Activated naive CD4-positive, alpha-beta T cell treated with anti-CD3 and anti-CD28 coated beads for 36 hours (primary cell): ENCODE results near the gene DEPDC7. TPM values are rescaled to one million over a fixed set of nuclear protein-coding genes. Genes with fewer than 3 reads are reported as not detected.
"Not testable (repeated sequence)": the region's sequence is repeated elsewhere in the genome, so short reads cannot be mapped to it uniquely, and the experiment has no call there.

ENCODE experiments used
- CTCF ChIA-PET: fragments of 350-600 bp; sonication (Branson Sonifier 250); formaldehyde crosslinking; loops from one replicate; lab custom pipeline; 2021; ENCODE audit warnings: antibody characterized with exemption; lab: Charles Lee
- DNase-seq: peaks from one replicate; pipeline ENCODE4 v3.0.0-alpha.2; 2020
- H3K27ac Mint-ChIP-seq: one replicate; pipeline ENCODE4 v1.8.0; 2021; ENCODE audit warnings: mild to moderate bottlenecking, mixed read lengths
- H3K27me3 Mint-ChIP-seq: one replicate; pipeline ENCODE4 v1.8.0; 2021; ENCODE audit warnings: low read depth, mixed read lengths
- H3K36me3 Mint-ChIP-seq: one replicate; pipeline ENCODE4 v1.8.0; 2021; ENCODE audit warnings: low read depth, mixed read lengths
- H3K4me1 Mint-ChIP-seq: one replicate; pipeline ENCODE4 v1.8.0; 2021; ENCODE audit warnings: low read depth, mixed read lengths
- H3K4me3 Mint-ChIP-seq: one replicate; pipeline ENCODE4 v1.8.0; 2021; ENCODE audit warnings: mild to moderate bottlenecking, moderate library complexity, mixed read lengths
- H3K9me3 Mint-ChIP-seq: one replicate; pipeline ENCODE4 v1.8.0; 2021; ENCODE audit warnings: mixed read lengths
- intact Hi-C: fragments of 100-400 bp; cut with micrococcal nuclease; formaldehyde crosslinking; loops from one replicate; pipeline ENCODE4 v1.15.1; 2023
- total RNA-seq, 2 experiments: library from RNA; stranded (reverse); gene quantifications; one replicate each; pipeline ENCODE4 v1.2.3, GENCODE V29; 2021

Gene DEPDC7
- total RNA-seq, 2 experiments from 2014 or later = 2.2 to 2.5 TPM

DNA sequence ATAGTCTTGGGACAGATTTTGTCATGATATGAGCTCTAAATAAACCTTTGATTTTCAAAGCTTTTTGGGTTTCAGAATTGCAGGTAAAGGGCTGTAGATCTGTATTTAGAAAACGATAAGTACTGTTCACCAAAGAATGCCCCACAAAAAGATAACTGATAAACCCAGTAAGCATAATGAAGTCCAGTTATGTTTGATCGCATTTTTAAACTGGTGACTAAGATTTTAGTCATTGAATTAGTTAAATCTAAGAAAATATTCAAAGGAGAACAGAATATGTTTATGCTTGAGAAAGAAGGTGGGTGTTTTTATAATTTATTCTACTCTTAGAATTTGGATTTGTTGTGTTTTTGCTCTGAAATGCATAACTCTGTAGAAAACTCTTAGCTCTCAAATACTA is 11.6 kb downstream of the DEPDC7 start:
- Mint-ChIP-seq H3K36me3 (peaks cover 5% of the 10 kb centered on the region), H3K4me3 (no peak overlapping the region), H3K27ac (no peak overlapping the region), H3K27me3 (no peaks in the 10 kb centered on the region), H3K9me3 (no peaks in the 10 kb centered on the region), H3K4me1 (peaks cover 9% of the 10 kb centered on the region)
- intact Hi-C loops = no loop called here
- CTCF ChIA-PET = interaction anchor here (0.9 kb wide), 1 partner anchor 67 kb away, joined by 4 read pairs; no protein-coding TSS in a partner anchor
- no peak for DNase-seq

DNA sequence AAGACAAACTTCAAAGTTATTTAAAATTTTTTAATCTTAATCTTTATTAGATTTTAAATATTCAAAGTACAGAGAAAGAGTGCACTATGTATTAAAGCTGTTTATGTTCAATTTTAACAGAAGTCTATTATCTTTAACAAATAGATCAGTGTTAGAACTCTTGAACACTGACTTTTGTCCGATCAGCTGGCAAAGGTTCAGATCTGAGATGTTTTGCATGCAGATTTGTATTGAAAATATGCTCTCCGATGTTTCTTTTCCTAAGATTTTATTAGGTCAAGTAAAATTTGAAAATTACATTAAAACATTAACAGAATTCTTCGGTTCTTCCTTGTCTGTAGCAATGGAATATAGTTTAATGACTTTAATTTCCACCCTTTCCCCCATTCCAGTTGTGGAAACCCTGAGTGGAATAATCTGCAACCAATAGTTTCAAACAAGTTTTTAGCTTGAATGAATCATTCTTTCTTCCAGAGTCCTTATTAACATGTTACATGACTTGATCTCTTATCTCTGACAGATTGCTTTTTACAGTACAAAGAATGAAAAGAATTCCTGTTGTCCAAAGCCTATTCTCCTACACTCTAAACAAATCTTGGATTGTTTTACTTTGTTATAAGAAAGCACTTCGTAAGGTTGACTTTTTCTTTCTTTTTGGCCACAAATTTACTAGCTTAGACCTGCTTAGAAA is 12.3 kb downstream of the DEPDC7 start:
- Mint-ChIP-seq H3K4me1 (peaks cover 8% of the 10 kb centered on the region), H3K36me3 (peaks cover 5% of the 10 kb centered on the region), H3K27me3 (no peaks in the 10 kb centered on the region), H3K4me3 (no peak overlapping the region), H3K9me3 (no peaks in the 10 kb centered on the region), H3K27ac (no peak overlapping the region)
- intact Hi-C loops = no loop called here
- CTCF ChIA-PET = no interaction called here
- DNase-seq = no peak

DNA sequence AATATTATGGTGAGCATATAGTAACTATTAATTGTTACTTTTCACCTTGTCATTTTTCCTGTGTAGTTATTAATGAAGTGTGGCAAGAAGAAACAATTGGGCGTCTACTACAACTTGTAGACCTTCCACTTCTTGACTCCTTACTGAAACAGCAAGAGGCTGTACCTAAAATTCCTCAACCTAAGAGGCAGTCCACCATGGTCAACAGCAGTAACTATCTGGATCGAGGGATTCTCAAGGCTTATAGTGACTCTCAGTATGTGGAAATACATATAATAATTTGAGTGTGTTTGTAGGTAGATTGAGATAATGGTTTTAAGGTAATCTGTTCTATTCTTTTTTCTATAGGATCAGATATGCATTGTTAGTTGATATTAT is 12.8 kb downstream of the DEPDC7 start:
- H3K27me3 Mint-ChIP-seq = no peaks in the 10 kb centered on the region
- H3K27ac Mint-ChIP-seq = no peak overlapping the region
- CTCF ChIA-PET = no interaction called here
- no peaks in the 10 kb centered on the region for H3K9me3 Mint-ChIP-seq
- peaks cover 5% of the 10 kb centered on the region for H3K36me3 Mint-ChIP-seq
- H3K4me1 Mint-ChIP-seq = peaks cover 8% of the 10 kb centered on the region
- no peak for DNase-seq
- no peak overlapping the region for H3K4me3 Mint-ChIP-seq
- intact Hi-C loops = no loop called here

- CTCF ChIA-PET = interaction anchor here (0.7 kb wide), 1 partner anchor 40 kb away, joined by 3 read pairs; no protein-coding TSS in a partner anchor
- H3K36me3 Mint-ChIP-seq = not testable (repeated sequence)
Measured at GRCh38 chr11:33029218-33029617, 13.5 kb downstream of the DEPDC7 start.

DNA sequence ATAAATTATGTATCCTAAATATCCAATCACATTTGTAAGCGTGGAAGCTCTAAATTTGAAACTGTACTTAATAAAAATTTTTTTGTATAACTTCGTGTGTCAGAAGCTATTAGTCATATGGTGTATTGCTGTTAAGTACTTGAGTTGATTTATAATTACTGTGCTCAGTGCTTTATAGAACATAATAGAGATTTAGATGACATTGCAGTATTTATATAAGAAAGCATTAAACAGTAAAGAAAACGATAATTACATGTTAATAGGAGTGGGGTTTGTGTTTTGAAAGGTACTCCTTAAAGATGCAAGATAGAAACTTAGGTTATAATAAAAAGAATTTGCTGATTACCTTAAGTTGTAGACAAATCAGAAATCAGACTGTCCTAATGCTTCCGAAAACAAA is 17.8 kb downstream of the DEPDC7 start:
- CTCF ChIA-PET = no interaction called here
- Mint-ChIP-seq H3K27ac (no peak overlapping the region), H3K4me1 (no peaks in the 10 kb centered on the region), H3K27me3 (no peaks in the 10 kb centered on the region), H3K4me3 (no peak overlapping the region), H3K36me3 (peaks cover 4% of the 10 kb centered on the region), H3K9me3 (no peaks in the 10 kb centered on the region)
- DNase-seq = no peak
- intact Hi-C loops = no loop called here

More at GRCh38 chr11:33029218-33029617, 13.5 kb downstream of the DEPDC7 start:
- DNase-seq, H3K27me3 Mint-ChIP-seq, H3K27ac Mint-ChIP-seq, H3K4me1 Mint-ChIP-seq, H3K4me3 Mint-ChIP-seq, H3K9me3 Mint-ChIP-seq, intact Hi-C loops: not testable (repeated sequence)

DNA sequence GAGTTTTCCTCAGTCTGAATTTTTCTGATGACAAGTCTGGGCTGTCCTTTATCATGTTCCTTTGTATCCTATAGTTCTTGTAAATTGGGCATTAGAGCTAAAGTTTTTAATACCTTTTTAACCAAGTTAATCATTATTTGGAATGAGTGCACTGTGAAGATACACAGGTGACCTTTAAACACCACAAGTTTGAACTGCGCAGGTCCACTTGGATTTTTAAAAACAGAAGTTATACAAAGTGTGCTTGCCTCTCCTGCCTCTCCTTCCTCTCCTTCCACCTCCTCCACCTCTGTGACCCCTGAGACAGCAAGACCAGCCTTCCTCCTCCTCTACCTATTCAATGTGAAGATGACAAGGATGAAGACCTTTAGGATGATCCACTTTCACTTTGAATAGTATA is 19.3 kb downstream of the DEPDC7 start:
- H3K4me1 Mint-ChIP-seq = peaks cover 4% of the 10 kb centered on the region
- H3K27me3 Mint-ChIP-seq = no peaks in the 10 kb centered on the region
- DNase-seq = no peak
- CTCF ChIA-PET = interaction anchor here (0.7 kb wide), 1 partner anchor 13 kb away, joined by 3 read pairs; no protein-coding TSS in a partner anchor
- peaks cover 4% of the 10 kb centered on the region for H3K36me3 Mint-ChIP-seq
- intact Hi-C loops = no loop called here
- no peak overlapping the region for H3K4me3 Mint-ChIP-seq
- H3K9me3 Mint-ChIP-seq = no peaks in the 10 kb centered on the region
- no peak overlapping the region for H3K27ac Mint-ChIP-seq

DNA sequence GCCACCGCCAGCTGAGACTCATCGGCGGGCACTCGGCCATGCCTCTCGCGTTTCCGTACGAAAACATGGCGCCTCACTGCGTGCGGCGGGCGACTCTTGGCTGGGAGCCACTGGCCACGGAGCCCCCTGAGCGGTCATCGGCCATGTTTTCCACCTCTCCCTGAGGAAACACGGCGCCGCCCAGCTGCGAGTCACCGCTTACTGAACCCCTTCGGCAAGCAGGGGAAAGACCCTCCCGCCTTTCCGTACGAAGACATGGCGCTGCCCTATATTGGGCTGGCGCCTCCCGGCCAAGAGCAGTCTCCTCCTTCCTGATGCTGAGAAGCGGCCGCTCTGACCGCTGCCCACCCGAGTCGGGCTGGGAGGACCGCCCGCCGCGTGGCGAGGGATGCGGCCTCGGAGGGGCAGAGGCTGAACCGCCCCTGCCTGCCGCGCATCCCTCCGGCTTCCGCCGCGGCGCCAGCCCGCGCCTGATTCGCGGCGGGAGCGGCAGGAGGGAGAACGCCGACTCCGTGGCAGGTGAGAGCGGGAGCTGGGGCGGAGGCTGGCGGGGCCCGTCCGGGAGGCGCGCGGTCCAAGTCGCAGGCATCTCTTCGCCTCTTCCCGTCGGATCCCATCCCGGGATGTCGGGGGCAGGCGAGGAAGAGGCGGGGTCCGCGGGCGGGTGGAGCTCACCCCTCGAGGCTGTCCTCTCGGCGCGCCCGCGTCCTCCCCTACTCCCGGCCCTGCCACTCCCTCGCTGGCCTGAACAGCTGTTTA is 23.8 kb downstream of the DEPDC7 start, which contains the start of gene TCP11L1:
TCP11L1 (plus strand) TSS at position 299 of the 759 bp plus-strand sequence. CDS start 4,202 bp downstream, outside the sequence.
- CTCF ChIA-PET = interaction anchor here (0.6 to 3.4 kb wide), 5 partner anchors 22 to 145 kb away, joined by 3 to 13 read pairs (median 5); no protein-coding TSS in a partner anchor
- intact Hi-C loops = loop anchor here (1.0 to 2.0 kb wide), 10 partner anchors 24 to 735 kb away; partner anchors contain the start of genes CSTF3, DEPDC7, EIF3M and FBXO3
- DNase-seq = peak; percentile 88
- H3K27ac Mint-ChIP-seq = peak within 1 kb of the TSS; percentile 92
- H3K4me1 Mint-ChIP-seq = peaks cover 25% of the 10 kb centered on the region
- no peaks in the 10 kb centered on the region for H3K9me3 Mint-ChIP-seq
- no peaks in the 10 kb centered on the region for H3K36me3 Mint-ChIP-seq
- peak within 1 kb of the TSS; percentile 85 for H3K4me3 Mint-ChIP-seq
- H3K27me3 Mint-ChIP-seq = no peaks in the 10 kb centered on the region

DNA sequence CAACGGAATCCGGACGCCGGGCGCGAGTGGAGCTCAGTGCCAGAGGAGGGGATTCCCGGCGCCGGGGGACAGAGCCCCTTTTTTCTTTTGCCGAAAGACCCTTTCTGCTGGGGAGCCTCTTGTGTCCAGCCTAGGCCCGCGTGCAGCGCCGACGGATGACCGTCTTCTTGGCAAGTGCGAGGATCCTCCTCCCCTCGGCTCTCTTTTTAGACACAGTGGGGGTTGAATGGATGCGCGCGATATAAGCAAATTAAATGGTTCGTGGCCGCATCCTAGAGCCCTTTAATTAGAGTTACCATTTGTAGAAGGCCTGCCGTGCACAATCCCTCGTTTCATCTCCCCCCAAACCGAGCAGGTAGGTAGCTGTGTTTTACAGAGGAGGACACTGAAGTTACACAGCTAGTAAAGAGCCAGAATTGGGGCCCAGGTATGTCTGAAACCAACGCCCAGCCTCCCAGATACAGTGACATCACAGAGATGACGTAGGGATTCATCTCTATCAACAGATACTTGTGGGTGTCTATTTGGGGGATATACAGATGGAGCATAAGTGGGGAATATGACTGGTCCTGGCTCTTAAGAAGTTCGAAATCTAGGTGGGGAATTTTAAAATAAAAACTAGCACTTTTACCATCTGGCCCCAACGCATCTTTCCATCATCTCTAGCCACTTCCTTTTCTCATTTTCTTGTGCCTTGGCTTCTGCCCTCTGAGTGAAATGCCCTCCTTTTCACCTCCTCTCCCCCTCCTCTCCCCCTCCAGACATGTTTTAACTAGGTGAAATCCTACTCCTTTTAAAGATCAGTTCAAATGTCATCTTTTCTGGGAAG is 24.6 kb downstream of the DEPDC7 start:
- intact Hi-C loops = loop anchor here (1.0 to 2.0 kb wide), 5 partner anchors 23 to 219 kb away; partner anchors contain the start of gene PRRG4
- Mint-ChIP-seq H3K36me3 (peaks cover 1% of the 10 kb centered on the region), H3K4me1 (peaks cover 25% of the 10 kb centered on the region), H3K27me3 (no peaks in the 10 kb centered on the region), H3K9me3 (no peaks in the 10 kb centered on the region), H3K4me3 (peak overlapping the region; percentile 85), H3K27ac (peak overlapping the region; percentile 89)
- CTCF ChIA-PET = interaction anchor here (0.6 to 3.4 kb wide), 4 partner anchors 23 to 27 kb away, joined by 3 to 13 read pairs (median 7); no protein-coding TSS in a partner anchor
- peak; percentile 70 for DNase-seq

GRCh38 chr11:33040862-33041453 is 25.3 kb downstream of the DEPDC7 start:
- peaks cover 5% of the 10 kb centered on the region for H3K36me3 Mint-ChIP-seq
- peaks cover 25% of the 10 kb centered on the region for H3K4me1 Mint-ChIP-seq
- H3K27ac Mint-ChIP-seq = peak overlapping the region; percentile 89
- intact Hi-C loops = loop anchor here (1.0 to 2.0 kb wide), 5 partner anchors 22 to 220 kb away; partner anchors contain the start of gene PRRG4
- CTCF ChIA-PET = interaction anchor here (2.3 to 3.4 kb wide), 2 partner anchors 22 to 24 kb away, joined by 9 to 13 read pairs; no protein-coding TSS in a partner anchor
- DNase-seq = no peak
- no peaks in the 10 kb centered on the region for H3K9me3 Mint-ChIP-seq
- H3K4me3 Mint-ChIP-seq = peak overlapping the region; percentile 85
- H3K27me3 Mint-ChIP-seq = no peaks in the 10 kb centered on the region

GRCh38 chr11:33043221-33043830 is 27.6 kb downstream of the DEPDC7 start:
- Mint-ChIP-seq H3K36me3 (peaks cover 15% of the 10 kb centered on the region), H3K4me3 (no peak overlapping the region), H3K4me1 (peaks cover 25% of the 10 kb centered on the region), H3K9me3 (no peaks in the 10 kb centered on the region), H3K27ac (no peak overlapping the region), H3K27me3 (no peaks in the 10 kb centered on the region)
- no peak for DNase-seq
- CTCF ChIA-PET = interaction anchor here (0.6 to 1.0 kb wide), 3 partner anchors 102 to 1272 kb away, joined by 3 to 4 read pairs (median 4); no protein-coding TSS in a partner anchor
- intact Hi-C loops = no loop called here

DNA sequence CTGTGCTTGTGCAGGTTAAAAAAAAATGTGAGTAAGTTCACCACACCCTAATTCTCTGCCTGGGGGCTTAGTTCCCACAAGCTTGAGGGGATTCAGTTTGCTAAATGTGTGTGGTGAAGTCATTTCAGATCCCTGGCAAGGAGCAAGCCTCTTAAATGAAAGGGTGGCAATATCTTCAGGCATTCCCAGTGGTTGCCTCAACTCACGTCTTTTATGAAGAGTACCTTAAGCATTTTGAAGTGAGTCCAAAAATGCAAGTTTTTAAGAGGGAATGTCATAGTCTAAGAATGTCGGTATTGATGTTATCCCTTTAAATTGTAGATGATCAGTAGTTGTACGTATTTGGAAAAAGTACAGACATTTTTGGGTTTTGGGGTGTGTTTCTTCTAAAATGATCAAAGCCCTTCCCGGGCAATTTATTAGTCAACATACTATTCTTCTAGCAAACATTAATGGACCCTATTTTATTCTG is 28.6 kb downstream of the DEPDC7 start:
- Mint-ChIP-seq H3K36me3 (peaks cover 16% of the 10 kb centered on the region), H3K4me1 (peaks cover 21% of the 10 kb centered on the region), H3K27me3 (no peaks in the 10 kb centered on the region), H3K27ac (no peak overlapping the region), H3K9me3 (no peaks in the 10 kb centered on the region), H3K4me3 (no peak overlapping the region)
- no peak for DNase-seq
- intact Hi-C loops = no loop called here
- CTCF ChIA-PET = interaction anchor here (3.3 kb wide), 1 partner anchor 21 kb away, joined by 12 read pairs; no protein-coding TSS in a partner anchor
